Calu3 (cell line): Measurements from ENCODE around the gene MATN1. TPM values are rescaled to one million over a fixed set of nuclear protein-coding genes. Genes with fewer than 3 reads are reported as not detected.
"Not testable (repeated sequence)": the region's sequence is repeated elsewhere in the genome, so short reads cannot be mapped to it uniquely, and the experiment has no call there.

ENCODE experiments used
- BruUV-seq: library from RNA; stranded (reverse); fragments of 400-500 nt; replicated peaks from 2 replicates; lab custom pipeline; 2021; lab: Mats Ljungman, UMichigan
- CTCF ChIA-PET: fragments of 300-600 bp; sonication (Branson Sonifier 250); formaldehyde crosslinking; loops from one replicate; lab custom pipeline; 2022; ENCODE audit warnings: antibody characterized with exemption; lab: Charles Lee
- DNase-seq: peaks from one replicate; pipeline ENCODE4 v3.0.0; 2022
- H3K27ac Mint-ChIP-seq: one replicate; pipeline ENCODE4 v1.8.0; 2022; ENCODE audit warnings: mixed read lengths; ENCODE audit not compliant: unreplicated experiment
- H3K27me3 Mint-ChIP-seq: one replicate; pipeline ENCODE4 v1.8.0; 2022; ENCODE audit warnings: mixed read lengths; ENCODE audit not compliant: unreplicated experiment
- H3K36me3 Mint-ChIP-seq: one replicate; pipeline ENCODE4 v1.8.0; 2022; ENCODE audit warnings: mild to moderate bottlenecking, moderate library complexity, mixed read lengths; ENCODE audit not compliant: insufficient read depth, unreplicated experiment
- H3K4me1 Mint-ChIP-seq: one replicate; pipeline ENCODE4 v1.8.0; 2022; ENCODE audit warnings: mild to moderate bottlenecking, low read depth, mixed read lengths; ENCODE audit not compliant: unreplicated experiment
- H3K4me3 Mint-ChIP-seq: one replicate; pipeline ENCODE4 v1.8.0; 2022; ENCODE audit warnings: mild to moderate bottlenecking, low read depth, moderate library complexity, mixed read lengths; ENCODE audit not compliant: unreplicated experiment
- H3K9me3 Mint-ChIP-seq: one replicate; pipeline ENCODE4 v1.8.0; 2022; ENCODE audit warnings: low read depth, mixed read lengths; ENCODE audit not compliant: unreplicated experiment
- CTCF ChIP-seq: fragments of 200-600 bp; IDR thresholded peaks from one replicate; pipeline ENCODE4 v1.8.0; 2022; ENCODE audit warnings: antibody characterized with exemption; ENCODE audit not compliant: unreplicated experiment
- intact Hi-C: fragments of 100-400 bp; cut with micrococcal nuclease; formaldehyde crosslinking; loops from one replicate; pipeline ENCODE4 v1.10.0; 2022; ENCODE audit not compliant: unreplicated experiment
- total RNA-seq: library from RNA; stranded (reverse); gene quantifications from 2 replicates; pipeline ENCODE4 v1.2.3, GENCODE V29; 2022

Gene MATN1
- total RNA-seq, 1 experiment from 2014 or later: not detected

DNA sequence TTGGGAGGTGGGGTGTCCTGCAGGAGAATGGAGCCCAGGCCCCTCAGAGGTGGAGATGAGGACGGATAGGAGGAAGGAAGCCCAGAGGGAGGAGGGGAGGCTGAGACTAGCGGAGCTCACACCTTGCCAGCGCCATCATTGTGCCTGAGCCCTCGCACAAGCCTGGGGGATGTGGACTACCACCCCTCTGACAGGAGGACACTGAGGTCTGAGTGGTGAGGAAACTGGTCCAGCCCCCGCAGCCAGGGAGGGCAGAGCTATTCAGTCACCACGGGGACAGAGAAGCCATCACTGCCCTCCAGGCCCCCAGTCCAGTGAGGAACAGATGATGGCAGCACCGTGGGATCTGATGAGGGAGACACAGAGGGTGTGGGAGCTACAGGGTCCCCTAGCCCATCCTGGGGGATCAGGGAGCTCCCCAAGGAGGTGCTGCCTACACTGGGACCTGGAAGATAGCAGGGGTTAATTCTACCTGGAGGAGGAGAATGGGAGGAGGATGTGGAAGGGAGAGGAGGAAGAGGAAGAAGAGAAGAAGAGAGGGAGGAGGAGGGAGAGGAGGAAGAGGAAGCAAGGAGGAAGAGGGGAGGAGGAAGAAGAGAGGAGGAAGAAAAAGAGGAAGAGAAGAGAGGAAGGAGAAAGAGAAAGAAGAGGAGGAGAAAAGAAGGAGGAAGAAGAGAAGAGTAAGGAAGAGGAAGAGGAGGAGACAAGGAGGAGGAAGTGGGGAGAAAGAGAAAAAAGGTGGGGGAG, 31.0 kb downstream of the MATN1 start:
- CTCF ChIA-PET: interaction anchor here (0.6 kb wide), 1 partner anchor 25 kb away, joined by 3 read pairs; no protein-coding TSS in a partner anchor
- BruUV-seq: no TSS peak
- intact Hi-C loops: no loop called here
- no peaks in the 10 kb centered on the region for H3K9me3 Mint-ChIP-seq
- H3K36me3 Mint-ChIP-seq: no peaks in the 10 kb centered on the region
- no peak overlapping the region for H3K27ac Mint-ChIP-seq
- no peaks in the 10 kb centered on the region for H3K4me1 Mint-ChIP-seq
- TF ChIP-seq CTCF: no peak
- no peak for DNase-seq
- no peak overlapping the region for H3K4me3 Mint-ChIP-seq
- H3K27me3 Mint-ChIP-seq: peaks cover 95% of the 10 kb centered on the region

DNA sequence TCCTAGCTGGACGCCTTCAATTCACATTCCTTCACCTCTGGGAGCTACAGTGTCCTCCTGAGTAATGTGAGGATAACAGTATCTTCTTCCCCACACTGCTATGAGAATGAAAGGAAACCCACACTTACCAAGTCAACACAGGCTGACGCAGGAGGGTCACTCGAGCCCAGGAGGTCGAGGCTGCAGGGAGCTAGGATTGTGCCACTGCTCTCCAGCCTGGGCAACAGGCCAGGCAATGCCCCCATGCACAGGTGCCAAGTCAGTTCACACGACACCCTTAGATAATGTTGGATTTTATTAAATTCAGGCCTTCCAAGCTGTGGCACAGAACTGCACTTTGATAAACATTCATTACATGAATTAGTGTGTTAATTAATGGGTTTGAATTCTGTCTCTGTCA, 31.9 kb downstream of the MATN1 start:
- BruUV-seq: no TSS peak
- Mint-ChIP-seq H3K27me3 (peaks cover 99% of the 10 kb centered on the region), H3K36me3 (no peaks in the 10 kb centered on the region), H3K4me1 (no peaks in the 10 kb centered on the region), H3K4me3 (no peak overlapping the region), H3K27ac (no peak overlapping the region), H3K9me3 (no peaks in the 10 kb centered on the region)
- intact Hi-C loops: no loop called here
- no peak for DNase-seq
- CTCF ChIA-PET: interaction anchor here (0.6 kb wide), 1 partner anchor 26 kb away, joined by 3 read pairs; no protein-coding TSS in a partner anchor
- TF ChIP-seq CTCF: no peak

GRCh38 chr1:30689901-30690645, 33.3 kb downstream of the MATN1 start:
- no TSS peak for BruUV-seq
- Mint-ChIP-seq H3K27me3 (peaks cover 99% of the 10 kb centered on the region), H3K27ac (no peak overlapping the region), H3K36me3 (no peaks in the 10 kb centered on the region), H3K4me3 (no peak overlapping the region), H3K9me3 (no peaks in the 10 kb centered on the region), H3K4me1 (peaks cover 3% of the 10 kb centered on the region)
- no peak for TF ChIP-seq CTCF
- CTCF ChIA-PET: interaction anchor here (0.6 kb wide), 1 partner anchor 1048 kb away, joined by 5 read pairs; no protein-coding TSS in a partner anchor
- DNase-seq: no peak
- intact Hi-C loops: no loop called here

DNA sequence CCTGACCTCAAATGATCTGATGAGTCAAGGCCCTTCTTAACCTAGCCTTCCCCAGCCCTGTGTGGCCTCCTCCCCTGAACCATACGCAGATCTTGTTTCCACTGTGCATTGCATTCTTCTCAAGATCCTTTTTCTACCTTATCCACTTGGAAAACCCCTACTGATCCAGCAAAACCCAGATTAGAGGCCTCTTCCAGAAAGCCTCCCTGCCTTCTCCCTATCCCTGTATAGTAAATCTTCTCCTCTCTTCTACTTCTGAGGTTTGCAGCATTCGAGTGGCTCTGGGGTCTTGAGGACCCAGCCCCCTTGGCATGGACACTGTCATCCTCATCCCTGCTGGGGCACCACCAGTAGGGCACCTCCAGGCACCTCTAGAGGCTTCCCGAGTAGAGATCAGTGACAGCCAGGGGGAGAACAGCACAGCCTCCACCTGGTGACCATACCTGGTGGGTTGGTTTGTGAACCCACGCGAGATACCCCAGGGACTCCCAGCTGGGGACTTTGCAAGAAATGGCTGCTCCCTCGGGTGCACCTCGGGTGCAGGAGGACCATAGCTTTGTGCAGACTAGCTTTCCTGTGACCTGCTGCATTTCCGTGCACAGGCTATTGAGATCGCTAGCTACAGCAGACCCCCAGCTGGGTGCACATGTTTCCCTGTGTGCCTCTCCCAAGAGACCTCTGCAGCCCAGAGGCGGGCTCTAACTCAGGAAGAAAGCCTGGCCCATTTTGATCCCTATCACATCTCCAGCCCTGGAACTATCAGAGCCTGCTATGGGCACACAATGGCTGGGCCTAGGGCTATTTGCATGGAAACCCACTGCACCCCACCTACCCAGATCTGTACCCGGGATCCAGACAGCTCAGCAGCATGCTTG, 34.2 kb downstream of the MATN1 start:
- no TSS peak for BruUV-seq
- intact Hi-C loops: no loop called here
- TF ChIP-seq CTCF: no peak
- CTCF ChIA-PET: no interaction called here
- Mint-ChIP-seq H3K4me1 (peaks cover 12% of the 10 kb centered on the region), H3K4me3 (no peak overlapping the region), H3K36me3 (peaks cover 4% of the 10 kb centered on the region), H3K27me3 (peaks cover 99% of the 10 kb centered on the region), H3K27ac (no peak overlapping the region), H3K9me3 (no peaks in the 10 kb centered on the region)
- DNase-seq: no peak

DNA sequence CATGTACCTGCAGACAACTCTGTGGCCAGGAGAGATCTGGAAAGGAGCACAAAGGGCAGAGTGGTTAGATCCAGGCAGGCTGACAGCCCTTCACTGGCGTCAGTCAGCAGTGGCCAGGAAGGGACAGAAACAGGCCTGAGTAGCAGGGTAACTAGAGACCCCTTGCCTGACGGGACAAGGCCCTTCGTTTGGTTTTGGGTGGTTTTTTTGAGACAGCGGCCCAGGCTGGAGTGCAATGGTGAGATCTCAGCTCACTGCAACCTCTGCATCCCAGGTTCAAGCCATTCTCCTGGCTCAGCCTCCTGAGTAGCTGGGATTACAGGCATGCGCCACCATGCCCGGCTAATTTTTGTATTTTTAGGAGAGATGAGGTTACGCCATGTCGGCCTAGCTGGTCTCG, 34.9 kb downstream of the MATN1 start:
- Mint-ChIP-seq H3K27me3 (peaks cover 99% of the 10 kb centered on the region), H3K4me1 (peaks cover 12% of the 10 kb centered on the region)
- BruUV-seq, H3K36me3 Mint-ChIP-seq, H3K4me3 Mint-ChIP-seq, DNase-seq, H3K27ac Mint-ChIP-seq, H3K9me3 Mint-ChIP-seq, intact Hi-C loops, CTCF ChIA-PET: not testable (repeated sequence)
